CD14-positive monocyte (primary cell): Measurements from ENCODE around the gene MRTFA. TPM values are rescaled to one million over a fixed set of nuclear protein-coding genes. Genes with fewer than 3 reads are reported as not detected.
A peak's percentile ranks its signal among the peaks of the same experiment; 100 is the strongest.

Experiments used
- DNase-seq, 3 donors: peaks; one replicate each; pipeline ENCODE4 v3.0.0-alpha.2; 2011 to 2022
- H2AFZ ChIP-seq: 2 replicates; pipeline ENCODE4 v1.6.0; 2012; ENCODE audit warnings: mild to moderate bottlenecking, low read depth, low read length, inconsistent platforms; ENCODE audit not compliant: insufficient read depth, poor library complexity, severe bottlenecking
- H3K27ac ChIP-seq, 2 donors: 1 replicate in 1 of 2; 2 replicates in 1 of 2; pipeline ENCODE4 v1.5.1; 2012 to 2013; ENCODE audit warnings: low read length in 2 of 2, control low read depth in 1 of 2, inconsistent platforms in 1 of 2, low read depth in 1 of 2, mild to moderate bottlenecking in 1 of 2
- H3K27me3 ChIP-seq, 2 donors: one replicate each; pipeline versions ENCODE4 v1.6.0 to v1.6.1; 2011 to 2013; ENCODE audit warnings: low read length in 2 of 2; ENCODE audit not compliant: control insufficient read depth in 2 of 2, insufficient read depth in 2 of 2
- H3K36me3 ChIP-seq, 2 donors: replicated peaks in 1 of 2; 1 replicate in 1 of 2; 2 replicates in 1 of 2; pipeline versions ENCODE4 v1.5.1 to v1.6.1; 2012 to 2013; ENCODE audit warnings: low read length in 2 of 2, control low read depth in 1 of 2, inconsistent platforms in 1 of 2, mild to moderate bottlenecking in 1 of 2; ENCODE audit not compliant: insufficient read depth in 2 of 2, control insufficient read depth in 1 of 2
- H3K4me1 ChIP-seq, 2 donors: 1 replicate in 1 of 2; 2 replicates in 1 of 2; pipeline versions ENCODE4 v1.5.1 to v1.6.1; 2012 to 2013; ENCODE audit warnings: low read length in 2 of 2, control low read depth in 1 of 2, inconsistent platforms in 1 of 2, mild to moderate bottlenecking in 1 of 2, moderate library complexity in 1 of 2; ENCODE audit not compliant: insufficient read depth in 2 of 2, control insufficient read depth in 1 of 2
- H3K4me2 ChIP-seq: replicated peaks from 2 replicates; pipeline ENCODE3; 2012; ENCODE audit warnings: low read length, moderate library complexity, mild to moderate bottlenecking; ENCODE audit not compliant: poor library complexity, severe bottlenecking; ENCODE audit errors: extremely low read depth
- H3K4me3 ChIP-seq, 3 experiments: fragments of 200-600 bp in 1 of 3; sonication (generic) in 1 of 3; replicated peaks in 1 of 3; 1 replicate in 2 of 3; 2 replicates in 1 of 3; pipeline ENCODE4 v1.5.1; 2011 to 2013; ENCODE audit warnings: low read length in 3 of 3, mild to moderate bottlenecking in 3 of 3, control low read depth in 2 of 3, low read depth in 2 of 3, inconsistent platforms in 1 of 3, moderate library complexity in 1 of 3
- H3K79me2 ChIP-seq: 2 replicates; pipeline ENCODE4 v1.6.0; 2012; ENCODE audit warnings: mild to moderate bottlenecking, control low read depth, inconsistent platforms, low read length, moderate library complexity; ENCODE audit not compliant: insufficient read depth
- H3K9ac ChIP-seq: 2 replicates; pipeline ENCODE4 v1.6.0; 2017; ENCODE audit warnings: low read length, mild to moderate bottlenecking; ENCODE audit not compliant: insufficient read depth, poor library complexity, severe bottlenecking
- H3K9me3 ChIP-seq, 2 donors: replicated peaks in 1 of 2; 1 replicate in 1 of 2; 2 replicates in 1 of 2; pipeline versions ENCODE4 v1.5.1 to v1.6.1; 2012 to 2013; ENCODE audit warnings: low read length in 2 of 2, control low read depth in 1 of 2; ENCODE audit not compliant: control insufficient read depth in 1 of 2, insufficient read depth in 1 of 2
- H4K20me1 ChIP-seq: 2 replicates; pipeline ENCODE4 v1.6.0; 2012; ENCODE audit warnings: mild to moderate bottlenecking, low read length, control low read depth, moderate library complexity; ENCODE audit not compliant: insufficient read depth
- H3K27ac Mint-ChIP-seq, 7 donors: one replicate each; pipeline ENCODE4 v1.8.0; 2020; ENCODE audit warnings: mild to moderate bottlenecking in 7 of 7, mixed read lengths in 7 of 7, moderate library complexity in 6 of 7, inconsistent platforms in 2 of 7
- H3K27me3 Mint-ChIP-seq, 3 donors: one replicate each; pipeline ENCODE4 v1.8.0; 2021 to 2022; ENCODE audit warnings: low read depth in 3 of 3, mild to moderate bottlenecking in 3 of 3, mixed read lengths in 3 of 3, moderate library complexity in 3 of 3, inconsistent platforms in 1 of 3
- H3K36me3 Mint-ChIP-seq, 2 donors: one replicate each; pipeline ENCODE4 v1.8.0; 2020; ENCODE audit warnings: mixed read lengths in 2 of 2, inconsistent platforms in 1 of 2, mild to moderate bottlenecking in 1 of 2
- H3K4me1 Mint-ChIP-seq: one replicate; pipeline ENCODE4 v1.8.0; 2020; ENCODE audit warnings: mild to moderate bottlenecking, mixed read lengths
- H3K4me3 Mint-ChIP-seq, 2 donors: one replicate each; pipeline ENCODE4 v1.8.0; 2020; ENCODE audit warnings: mild to moderate bottlenecking in 2 of 2, mixed read lengths in 2 of 2, moderate library complexity in 1 of 2
- H3K9me3 Mint-ChIP-seq, 7 donors: one replicate each; pipeline ENCODE4 v1.8.0; 2020 to 2022; ENCODE audit warnings: mixed read lengths in 7 of 7, mild to moderate bottlenecking in 6 of 7, moderate library complexity in 6 of 7, inconsistent platforms in 2 of 7
- CTCF ChIP-seq: fragments of 200-600 bp; IDR thresholded peaks from one replicate; pipeline ENCODE4 v1.8.0; 2022; ENCODE audit warnings: antibody characterized with exemption, mild to moderate bottlenecking
- WGBS: methylation state at CpG from one replicate; pipeline ENCODE4 v1.1.5; 2013; ENCODE audit warnings: missing lambda C conversion rate; ENCODE audit not compliant: insufficient coverage; 5-methylcytosine and 5-hydroxymethylcytosine counted together
- intact Hi-C, 2 donors: fragments of 100-400 bp; cut with micrococcal nuclease; formaldehyde crosslinking; loops; one replicate each; pipeline versions ENCODE4 v1.15.0 to v1.15.1; 2023
- polyA plus RNA-seq, 3 donors: library from polyadenylated mRNA; depleted of rRNA in 1 of 3; unstranded in 2 of 3; stranded (reverse) in 1 of 3; fragments of 300-500 nt in 2 of 3; fragments of >200 nt in 1 of 3; fragmentation: Illumina TruSeq in 2 of 3; gene quantifications; 1 replicate in 2 of 3; 2 replicates in 1 of 3; pipeline ENCODE4 v1.2.3, GENCODE V29; 2012 to 2021

MRTFA gene
- polyA plus RNA-seq, 3 donors = 14.1 to 33.8 (median 18.9) TPM

- Histone ChIP-seq H4K20me1 (no peaks in the 10 kb centered on the region), H3K4me2 (no peak within 1 kb of the TSS), H3K27me3 (peaks cover 9 to 20% of the 10 kb centered on the region in 2 donors), H3K4me3 (no peak within 1 kb of the TSS), H3K79me2 (no peaks in the 10 kb centered on the region), H3K4me1 (peaks cover 4 to 8% of the 10 kb centered on the region in 2 donors), H3K9me3 (no peaks in the 10 kb centered on the region), H3K36me3 (no peaks in the 10 kb centered on the region), H2AFZ (no peak within 1 kb of the TSS), H3K27ac (no peak within 1 kb of the TSS), H3K9ac (no peak within 1 kb of the TSS)
- Mint-ChIP-seq H3K27me3 (peaks cover 27 to 30% (median 29%) of the 10 kb centered on the region in 3 donors), H3K9me3 (no peaks in the 10 kb centered on the region), H3K4me3 (peak within 1 kb of the TSS in 1 of 2 donors; percentile 71), H3K4me1 (peaks cover 14% of the 10 kb centered on the region), H3K36me3 (no peaks in the 10 kb centered on the region), H3K27ac (peak within 1 kb of the TSS in 2 of 7 donors; percentile 39 to 74)
- intact Hi-C loops = no loop called here
- no peak for DNase-seq
- TF ChIP-seq CTCF = no peak
- 24% methylated on average over 21 of the region's 21 CpGs for WGBS
These were observed 42.9 kb upstream of the MRTFA start, which contains the start of gene MCHR1 for GRCh38 chr22:40679249-40679963. Gene MCHR1, plus strand, starts transcription at chr22:40679484. Its CDS starts 169 bp downstream, at chr22:40679653.

- intact Hi-C loops = no loop called here
- H4K20me1 ChIP-seq = no peaks in the 10 kb centered on the region
- H3K9ac ChIP-seq = no peak overlapping the region
- Mint-ChIP-seq H3K27me3 (peaks cover 26 to 28% (median 27%) of the 10 kb centered on the region in 3 donors), H3K27ac (no peak overlapping the region), H3K4me3 (peak overlapping the region in 1 of 2 donors; percentile 37), H3K36me3 (no peaks in the 10 kb centered on the region), H3K4me1 (peaks cover 14% of the 10 kb centered on the region), H3K9me3 (no peaks in the 10 kb centered on the region)
- peaks cover 9 to 20% of the 10 kb centered on the region in 2 donors for H3K27me3 ChIP-seq
- H3K79me2 ChIP-seq = no peaks in the 10 kb centered on the region
- H3K4me2 ChIP-seq = no peak overlapping the region
- H3K9me3 ChIP-seq = no peaks in the 10 kb centered on the region
- no peak for DNase-seq
- H3K4me1 ChIP-seq = peaks cover 4 to 8% of the 10 kb centered on the region in 2 donors
- 88% methylated on average over 14 of the region's 14 CpGs for WGBS
- no peak for TF ChIP-seq CTCF
- no peak overlapping the region for H3K27ac ChIP-seq
- no peak overlapping the region for H2AFZ ChIP-seq
- no peak overlapping the region for H3K4me3 ChIP-seq
- no peaks in the 10 kb centered on the region for H3K36me3 ChIP-seq
These were observed 42.2 kb upstream of the MRTFA start for GRCh38 chr22:40678493-40679248.
